Pericardium fibroblast (primary cell): Measurements from ENCODE around the gene CRYZL1. TPM values are rescaled to one million over a fixed set of nuclear protein-coding genes. Genes with fewer than 3 reads are reported as not detected.

ENCODE experiments used
- total RNA-seq: library from RNA; depleted of rRNA; stranded (reverse); fragments of >200 nt; gene quantifications from 2 replicates; pipeline ENCODE4 v1.2.3, GENCODE V29; 2015

CRYZL1 gene
- 18.1 and 28.0 TPM in 2 replicates for total RNA-seq

DNA sequence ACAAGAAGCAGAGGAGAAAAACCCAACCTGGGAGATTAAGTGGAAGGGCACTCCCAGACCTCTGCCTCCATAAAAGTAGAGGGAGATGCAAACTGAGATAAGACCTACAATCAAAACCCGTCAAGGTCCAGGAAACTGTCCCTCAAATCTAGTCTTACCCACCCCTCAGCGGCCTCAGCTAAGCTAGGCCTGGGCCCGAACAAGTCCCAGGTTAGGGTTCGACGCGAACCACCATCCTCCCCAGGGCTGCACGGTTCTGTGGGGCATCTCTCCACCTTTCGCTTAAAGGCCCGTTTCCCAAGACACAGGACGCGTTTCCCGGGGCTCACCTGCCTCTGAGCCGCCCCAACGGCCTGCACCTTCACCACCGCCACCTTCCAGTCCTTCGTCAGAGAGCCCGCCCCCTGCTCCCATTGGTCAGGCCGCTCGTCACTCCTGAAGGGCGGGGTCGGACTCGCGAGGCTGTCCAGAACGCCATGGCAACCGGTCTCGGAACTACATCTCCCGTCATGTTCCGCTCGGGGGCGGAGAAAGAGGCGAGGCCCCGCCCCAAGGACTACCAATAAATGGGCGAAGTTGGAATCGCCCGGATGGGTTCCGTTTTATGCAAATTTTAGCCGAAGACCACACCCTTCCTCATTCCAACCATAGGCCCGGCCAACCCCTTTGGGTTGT is at the start of gene CRYZL1:
Gene CRYZL1 (minus strand): TSS at position 390 of the 675 bp plus-strand sequence. CDS start 10,190 bp downstream, outside the sequence.

DNA sequence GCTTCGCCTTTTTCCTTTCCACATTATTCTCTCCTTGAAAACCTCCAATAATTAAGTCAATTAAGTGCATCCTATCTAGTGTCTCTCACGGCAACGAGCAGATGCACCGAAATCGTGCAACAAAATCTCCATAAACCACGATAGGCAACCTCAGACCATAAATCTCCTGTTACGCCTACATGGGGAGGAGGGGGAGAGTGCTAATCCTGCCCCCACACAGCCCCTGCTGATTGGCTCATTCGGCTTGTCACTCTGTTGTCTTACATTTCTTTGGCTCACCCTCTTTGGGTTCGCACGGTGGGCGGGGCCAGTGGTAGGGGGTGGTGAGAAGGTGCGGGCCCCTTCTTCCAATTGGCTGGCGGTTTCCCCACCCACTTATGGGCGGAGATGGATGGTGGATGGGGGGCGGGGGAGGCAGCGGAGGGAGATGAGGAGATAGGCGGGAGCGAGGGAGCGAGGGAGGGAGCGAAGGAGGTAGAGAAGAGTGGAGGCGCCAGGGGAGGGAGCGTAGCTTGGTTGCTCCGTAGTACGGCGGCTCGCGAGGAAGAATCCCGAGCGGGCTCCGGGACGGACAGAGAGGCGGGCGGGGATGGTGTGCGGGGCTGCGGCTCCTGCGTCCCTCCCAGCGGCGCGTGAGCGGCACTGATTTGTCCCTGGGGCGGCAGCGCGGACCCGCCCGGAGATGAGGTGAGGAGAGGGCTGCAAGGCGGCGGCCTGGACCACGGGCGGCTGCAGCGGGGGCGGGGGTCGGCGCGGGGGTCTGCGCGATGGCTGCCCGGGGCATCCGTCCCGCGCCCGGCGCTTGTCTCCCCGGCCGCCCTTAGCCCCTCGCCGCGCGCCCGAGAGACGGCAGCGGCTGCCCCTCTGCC is 720 bp upstream of the CRYZL1 start, which contains the start of gene ITSN1:
Gene ITSN1 (plus strand): TSS at position 475 of the 869 bp plus-strand sequence. CDS start 76,328 bp downstream, outside the sequence.

GRCh38 chr21:33588485-33589335 is 52.8 kb downstream of the CRYZL1 start, which contains the start of gene DONSON:
DONSON (minus strand) TSS chr21:33588684; CDS start chr21:33588641, 43 bp downstream.

GRCh38 chr21:33542640-33543504 is 98.7 kb downstream of the CRYZL1 start, which contains the start of gene SON:
SON (plus strand) TSS chr21:33543038; CDS start chr21:33543093, 55 bp downstream.

GRCh38 chr21:33541756-33542639 is 99.5 kb downstream of the CRYZL1 start, which contains the start of gene GART:
GART (minus strand) TSS chr21:33542117; CDS start chr21:33539315, 2,802 bp downstream.

Other genes starting within 250 kb of the CRYZL1 start
- gene IFNGR2, start 238.3 kb downstream of the CRYZL1 start, total RNA-seq = 55.1 and 61.0 TPM in 2 replicates
- gene TMEM50B, start 161.8 kb downstream of the CRYZL1 start, total RNA-seq = 28.6 and 29.4 TPM in 2 replicates
- 1.6 and 1.9 TPM in 2 replicates for gene DNAJC28, start 150.0 kb downstream of the CRYZL1 start, total RNA-seq
- gene GART, start 99.6 kb downstream of the CRYZL1 start, total RNA-seq = 38.7 and 67.8 TPM in 2 replicates
- 136 and 180 TPM in 2 replicates for gene SON, start 98.7 kb downstream of the CRYZL1 start, total RNA-seq
- 12.5 and 13.4 TPM in 2 replicates for gene DONSON, start 53.1 kb downstream of the CRYZL1 start, total RNA-seq
- 52.6 and 81.7 TPM in 2 replicates for gene ITSN1, start 760 bp upstream of the CRYZL1 start, total RNA-seq